ENCODE results near the gene TMEM98.
"Not testable (repeated sequence)": the region's sequence is repeated elsewhere in the genome, so short reads cannot be mapped to it uniquely, and the experiment has no call there.

Gene TMEM98

DNA sequence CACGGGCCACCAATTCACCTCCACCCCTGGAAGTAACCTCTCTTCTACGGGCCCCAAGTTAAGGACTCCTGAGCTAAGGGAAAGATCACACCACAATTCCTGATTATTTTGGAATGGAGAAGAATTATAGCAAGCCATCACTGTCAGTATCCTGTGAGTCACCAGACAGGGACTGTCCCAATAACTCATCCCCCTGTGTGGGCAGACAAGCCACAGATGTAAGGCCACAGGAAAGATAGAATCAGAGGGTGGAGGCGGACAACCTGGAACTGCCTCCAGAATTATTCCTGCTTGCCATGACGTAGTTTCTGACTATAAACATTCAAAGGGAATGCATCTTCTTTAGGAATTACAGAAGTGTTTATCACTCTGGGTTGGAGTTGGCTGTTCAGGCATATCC is 45.2 kb upstream of the TMEM98 start:
- H3K27ac Mint-ChIP-seq = no peak overlapping the region
- no peaks in the 10 kb centered on the region for H3K36me3 Mint-ChIP-seq (ENCODE audit: low read depth)
- no peak for TF ChIP-seq CTCF (IDR thresholded peaks at IDR 0.05; ENCODE audit: unreplicated experiment in 3 of 3)
- H3K9me3 Mint-ChIP-seq = no peaks in the 10 kb centered on the region
- no peak overlapping the region for H3K4me3 Mint-ChIP-seq
- H3K4me1 Mint-ChIP-seq = peaks cover 6% of the 10 kb centered on the region
- H3K27me3 Mint-ChIP-seq (ENCODE audit: low read depth) = peaks cover 29% of the 10 kb centered on the region

- not testable (repeated sequence) for H3K9me3 Mint-ChIP-seq; H3K36me3 Mint-ChIP-seq (ENCODE audit: low read depth); H3K4me1 Mint-ChIP-seq; H3K4me3 Mint-ChIP-seq; H3K27ac Mint-ChIP-seq
- peaks cover 17% of the 10 kb centered on the region for H3K27me3 Mint-ChIP-seq (ENCODE audit: low read depth)
Observed at GRCh38 chr17:32886951-32887350, 41.0 kb upstream of the TMEM98 start.

GRCh38 chr17:32887410-32887809 is 40.5 kb upstream of the TMEM98 start:
- peaks cover 15% of the 10 kb centered on the region for H3K27me3 Mint-ChIP-seq (ENCODE audit: low read depth)
- not testable (repeated sequence) for H3K4me3 Mint-ChIP-seq; H3K36me3 Mint-ChIP-seq (ENCODE audit: low read depth); H3K9me3 Mint-ChIP-seq; H3K27ac Mint-ChIP-seq; H3K4me1 Mint-ChIP-seq

GRCh38 chr17:32894245-32894644 is 33.7 kb upstream of the TMEM98 start:
- no peaks in the 10 kb centered on the region for H3K36me3 Mint-ChIP-seq (ENCODE audit: low read depth)
- H3K27ac Mint-ChIP-seq = no peak overlapping the region
- no peaks in the 10 kb centered on the region for H3K4me1 Mint-ChIP-seq
- H3K9me3 Mint-ChIP-seq = no peaks in the 10 kb centered on the region
- H3K27me3 Mint-ChIP-seq (ENCODE audit: low read depth) = no peaks in the 10 kb centered on the region
- no peak for TF ChIP-seq CTCF (IDR thresholded peaks at IDR 0.05; ENCODE audit: unreplicated experiment in 3 of 3)
- no peak overlapping the region for H3K4me3 Mint-ChIP-seq

DNA sequence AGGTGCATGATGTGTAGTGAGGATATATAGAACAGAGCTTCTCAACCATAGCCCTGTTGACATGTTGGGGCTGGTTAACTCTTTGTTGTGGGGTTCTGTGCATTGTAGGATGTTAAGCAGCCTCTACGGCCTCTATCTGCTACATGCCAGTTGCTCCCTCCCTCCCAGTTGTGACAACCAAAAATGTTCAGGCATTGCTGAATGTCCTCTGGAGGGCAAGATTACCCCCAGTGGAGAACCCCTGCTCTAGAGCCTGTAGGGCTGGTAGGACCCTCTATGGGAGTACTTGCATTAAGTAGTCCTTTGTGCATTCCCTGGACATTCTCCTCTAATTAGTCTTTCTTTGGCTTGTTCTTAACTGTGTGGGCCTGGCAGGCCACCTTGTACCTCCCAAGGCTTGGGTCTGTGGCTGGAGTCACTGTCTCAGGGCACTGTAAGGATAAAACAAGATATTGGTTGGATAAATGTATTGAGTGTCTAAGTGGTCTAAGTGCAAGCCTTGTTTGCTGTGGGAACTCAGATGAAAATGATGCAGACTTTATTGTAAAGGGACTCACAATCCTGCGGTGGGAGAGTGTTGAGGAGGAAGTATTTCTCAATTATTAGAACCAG is 31.2 kb upstream of the TMEM98 start:
- no peak for TF ChIP-seq CTCF (IDR thresholded peaks at IDR 0.05; ENCODE audit: unreplicated experiment in 3 of 3)
- Mint-ChIP-seq H3K4me1 (no peaks in the 10 kb centered on the region), H3K36me3 (ENCODE audit: low read depth) (no peaks in the 10 kb centered on the region), H3K4me3 (no peak overlapping the region), H3K9me3 (no peaks in the 10 kb centered on the region), H3K27ac (no peak overlapping the region), H3K27me3 (ENCODE audit: low read depth) (no peaks in the 10 kb centered on the region)

DNA sequence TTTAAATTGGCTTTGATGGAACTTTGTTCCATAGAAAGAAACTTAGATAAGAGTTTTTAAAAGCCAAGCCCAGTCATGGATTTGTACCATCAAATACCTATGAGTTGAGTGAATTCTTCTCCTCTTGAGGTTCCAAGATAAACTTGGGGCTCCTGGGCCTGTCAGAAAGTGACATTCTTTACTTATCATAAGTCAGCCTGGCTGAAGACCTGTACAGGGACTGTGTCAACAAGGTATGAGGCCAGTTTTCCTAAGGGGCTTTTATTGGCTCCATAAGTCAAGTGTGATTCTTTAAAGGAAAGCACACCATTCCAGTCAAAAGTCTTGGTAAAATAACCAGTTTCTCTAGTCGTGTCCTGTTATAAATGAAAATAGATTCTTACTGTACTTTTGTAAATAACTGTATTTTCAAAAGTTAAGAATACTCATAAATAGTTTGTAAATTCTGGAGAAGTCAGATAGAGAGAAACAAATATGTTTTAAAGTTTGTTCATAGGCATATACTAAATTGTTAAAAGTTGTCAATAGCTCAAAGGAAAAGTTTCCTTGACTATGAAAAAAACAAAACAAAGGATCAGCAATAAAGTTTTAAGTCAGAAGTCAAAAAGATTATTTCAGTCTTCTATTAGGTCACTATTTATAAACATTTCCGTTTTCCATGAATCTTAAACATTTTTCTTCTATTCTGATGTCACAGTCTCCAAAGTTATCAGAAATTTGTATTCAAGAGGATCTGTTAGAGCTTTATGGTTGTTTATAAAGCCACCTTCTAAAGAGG is 28.5 kb upstream of the TMEM98 start:
- Mint-ChIP-seq H3K27ac (no peak overlapping the region), H3K27me3 (ENCODE audit: low read depth) (no peaks in the 10 kb centered on the region), H3K4me3 (no peak overlapping the region), H3K36me3 (ENCODE audit: low read depth) (no peaks in the 10 kb centered on the region), H3K9me3 (peaks cover 3% of the 10 kb centered on the region), H3K4me1 (no peaks in the 10 kb centered on the region)
- no peak for TF ChIP-seq CTCF (IDR thresholded peaks at IDR 0.05; ENCODE audit: unreplicated experiment in 3 of 3)

GRCh38 chr17:32901743-32902142 is 26.2 kb upstream of the TMEM98 start:
- no peak overlapping the region for H3K4me3 Mint-ChIP-seq
- no peak overlapping the region for H3K27ac Mint-ChIP-seq
- no peaks in the 10 kb centered on the region for H3K27me3 Mint-ChIP-seq (ENCODE audit: low read depth)
- TF ChIP-seq CTCF (IDR thresholded peaks at IDR 0.05; ENCODE audit: unreplicated experiment in 3 of 3) = no peak
- H3K36me3 Mint-ChIP-seq (ENCODE audit: low read depth) = no peaks in the 10 kb centered on the region
- no peaks in the 10 kb centered on the region for H3K4me1 Mint-ChIP-seq
- peaks cover 3% of the 10 kb centered on the region for H3K9me3 Mint-ChIP-seq

All from nephron (organoid).